GM12878 (cell line): Measurements from ENCODE around the gene TSPEAR. TPM values are rescaled to one million over a fixed set of nuclear protein-coding genes. Genes with fewer than 3 reads are reported as not detected.

Source experiments
- ATAC-seq: fragments of 200-7000 bp; cut with Tn5 transposase; 3 replicates; pipeline ENCODE4 v1.9.1; 2020; ENCODE audit warnings: mild to moderate bottlenecking, moderate library complexity
- BruUV-seq: library from RNA; stranded (reverse); fragments of 400-500 nt; replicated peaks from 2 replicates; lab custom pipeline; 2021; lab: Mats Ljungman, UMichigan
- CTCF ChIA-PET: fragments of 300-600 bp; sonication (Branson Sonifier 250); formaldehyde crosslinking; extraction: SDS; loops from one replicate; lab custom pipeline; 2021; ENCODE audit warnings: inconsistent platforms; lab: Yijun Ruan, JAX
- POLR2A ChIA-PET: fragments of 350-600 bp; formaldehyde crosslinking; extraction: SDS; loops from one replicate; lab custom pipeline; 2021; ENCODE audit warnings: inconsistent platforms; lab: Charles Lee
- RAD21 ChIA-PET: fragments of 300-600 bp; sonication (Branson Sonifier 250); formaldehyde crosslinking; loops from one replicate; lab custom pipeline; 2023; ENCODE audit warnings: antibody characterized with exemption; ENCODE audit not compliant: unreplicated experiment; lab: Charles Lee
- SMC1A ChIA-PET: fragments of 300-600 bp; sonication (Branson Sonifier 250); formaldehyde crosslinking; loops from one replicate; lab custom pipeline; 2023; ENCODE audit not compliant: unreplicated experiment, uncharacterized antibody; lab: Charles Lee
- DNase-seq: peaks from one replicate; pipeline ENCODE4 v3.0.0-alpha.2; 2011; ENCODE audit warnings: low read depth, low spot score
- FAIRE-seq: peaks from 3 replicates; lab custom pipeline; 2011; peaks lifted over from hg19 to GRCh38; lab: Jason Lieb, UNC
- H2AFZ ChIP-seq: 2 replicates; pipeline ENCODE4 v1.6.0; 2011; ENCODE audit warnings: low read depth, low read length, control low read depth; ENCODE audit not compliant: control insufficient read depth
- H3K27ac ChIP-seq: 2 replicates; pipeline ENCODE4 v1.5.1; 2011; ENCODE audit warnings: control low read depth; ENCODE audit not compliant: control insufficient read depth, insufficient read depth
- H3K27me3 ChIP-seq, 2 experiments: replicated peaks in 1 of 2; 2 replicates each; pipeline versions ENCODE4 v1.6.0 to v1.6.1; 2011; ENCODE audit warnings: low read length in 1 of 2; ENCODE audit not compliant: control insufficient read depth in 2 of 2, insufficient read depth in 2 of 2
- H3K36me3 ChIP-seq, 2 experiments: 2 replicates each; pipeline ENCODE4 v1.5.1; 2011; ENCODE audit warnings: low read length in 1 of 2; ENCODE audit not compliant: control insufficient read depth in 2 of 2, insufficient read depth in 2 of 2
- H3K4me1 ChIP-seq: 2 replicates; pipeline ENCODE4 v1.6.1; 2011; ENCODE audit warnings: mild to moderate bottlenecking, low read length, moderate library complexity, mixed read lengths; ENCODE audit not compliant: control insufficient read depth, insufficient read depth
- H3K4me2 ChIP-seq: 2 replicates; pipeline ENCODE4 v1.6.0; 2011; ENCODE audit warnings: control low read depth; ENCODE audit not compliant: control insufficient read depth, insufficient read depth
- H3K4me3 ChIP-seq: fragments of 200-600 bp; sonication (generic); 2 replicates; pipeline ENCODE4 v1.5.1; 2016
- H3K79me2 ChIP-seq: 2 replicates; pipeline ENCODE4 v1.6.0; 2011; ENCODE audit warnings: low read length; ENCODE audit not compliant: control insufficient read depth, insufficient read depth
- H3K9ac ChIP-seq: 2 replicates; pipeline ENCODE4 v1.8.0; 2011; ENCODE audit warnings: low read length, control low read depth, mixed read lengths; ENCODE audit not compliant: control insufficient read depth, insufficient read depth
- H3K9me3 ChIP-seq: replicated peaks from 3 replicates; pipeline ENCODE4 v1.5.1; 2011; ENCODE audit warnings: mild to moderate bottlenecking, low read length; ENCODE audit not compliant: control insufficient read depth, insufficient read depth
- H4K20me1 ChIP-seq: 2 replicates; pipeline ENCODE4 v1.6.0; 2011; ENCODE audit not compliant: control insufficient read depth, insufficient read depth
- CBX5 ChIP-seq: sonication (generic); IDR thresholded peaks from 2 replicates; pipeline ENCODE4 v1.6.1; 2016; ENCODE audit warnings: low read depth, moderate library complexity, mild to moderate bottlenecking, inconsistent platforms
- EGR1 ChIP-seq, 2 experiments: IDR thresholded peaks; 1 replicate in 1 of 2; 2 replicates in 1 of 2; pipeline ENCODE4 v1.6.1; 2011 to 2012; ENCODE audit warnings: low read depth in 2 of 2, low read length in 2 of 2, borderline replicate concordance in 1 of 2, mild to moderate bottlenecking in 1 of 2, moderate library complexity in 1 of 2
- FOXK2 ChIP-seq: fragments of 450-650 bp; IDR thresholded peaks from 2 replicates; pipeline ENCODE4 v1.6.1; 2017; ENCODE audit warnings: mild to moderate bottlenecking, moderate library complexity
- MXI1 ChIP-seq: fragments of 150-350 bp; IDR thresholded peaks from 2 replicates; pipeline ENCODE4 v1.6.1; 2011; ENCODE audit warnings: low read depth, mild to moderate bottlenecking, inconsistent platforms, low read length, improper control_type of control experiment
- RBBP5 ChIP-seq: fragments of 200-600 bp; sonication (generic); conservative IDR thresholded peaks from 2 replicates; pipeline ENCODE4 v1.6.1; 2016
- STAT3 ChIP-seq: IDR thresholded peaks from 2 replicates; pipeline ENCODE4 v1.6.1; 2011; ENCODE audit warnings: low read depth, low read length, improper control_type of control experiment
- ZNF217 ChIP-seq: fragments of 450-650 bp; IDR thresholded peaks from 2 replicates; pipeline ENCODE4 v1.6.1; 2017; ENCODE audit warnings: antibody characterized with exemption, mild to moderate bottlenecking
- WGBS: methylation state at CpG from one replicate; pipeline ENCODE4 v1.1.6; 2016; ENCODE audit warnings: low lambda C conversion rate; ENCODE audit not compliant: insufficient replicate concordance, insufficient coverage; ENCODE audit errors: missing lambda C conversion rate; 5-methylcytosine and 5-hydroxymethylcytosine counted together
- in situ Hi-C: fragments of 300-500 bp; cut with MboI; formaldehyde crosslinking; loops from 9 replicates; pipeline ENCODE4 v1.14.3; 2018; ENCODE audit warnings: mixed read lengths
- intact Hi-C: fragments of 100-400 bp; cut with micrococcal nuclease; formaldehyde crosslinking; loops from one replicate; pipeline ENCODE4 v1.14.2; 2022; ENCODE audit not compliant: unreplicated experiment
- polyA plus RNA-seq, 11 experiments: library from polyadenylated mRNA; depleted of rRNA in 4 of 11; unstranded in 6 of 11; stranded (reverse) in 5 of 11; fragments of >200 nt; fragmentation: Nextera tagmentation in 4 of 11; fragmentation: Illumina TruSeq in 1 of 11; extraction: Ambion mirVana in 4 of 11; extraction: Trizol in 1 of 11; gene quantifications; 1 replicate in 1 of 11; 2 replicates in 10 of 11; pipeline versions ENCODE4 v1.2.1 to v1.2.3, GENCODE V29; 2011 to 2016; ENCODE audit warnings: inconsistent platforms in 2 of 11, missing spikeins in 2 of 11, low read depth in 1 of 11
- total RNA-seq, 4 experiments: library from RNA; depleted of rRNA in 3 of 4; stranded (reverse); fragments of >200 nt in 3 of 4; fragmentation: Illumina TruSeq in 1 of 4; extraction: Trizol in 1 of 4; gene quantifications; 2 replicates each; pipeline versions ENCODE4 v1.2.1 to v1.2.3, GENCODE V29; 2013 to 2021
- TF ChIP-seq, protein P1 (sequence below): fragments of 450-650 bp; IDR thresholded peaks from 2 replicates; pipeline ENCODE4 v1.6.1; 2017; ENCODE audit warnings: mild to moderate bottlenecking

The TSPEAR gene
- total and polyA plus RNA-seq, 10 of the 15 experiments (the other 5 are each of a cell fraction or from before 2014, with no cell fraction given), result not detected

GRCh38 chr21:44724926-44725325 is 13.6 kb upstream of the TSPEAR start:
- intact Hi-C loops, result no loop called here
- ChIA-PET SMC1A (no interaction called here), RAD21 (no interaction called here), CTCF (no interaction called here), POLR2A (no interaction called here)
- Histone ChIP-seq H3K36me3 (no peaks in the 10 kb centered on the region), H3K9me3 (no peaks in the 10 kb centered on the region), H3K9ac (no peak overlapping the region), H3K79me2 (no peaks in the 10 kb centered on the region), H3K4me1 (no peaks in the 10 kb centered on the region), H3K4me2 (no peak overlapping the region), H3K27ac (no peak overlapping the region), H3K4me3 (no peak overlapping the region), H3K27me3 (peaks cover 2 to 6% of the 10 kb centered on the region in 2 experiments; a peak in 2 of 4 replicates), H2AFZ (no peak overlapping the region), H4K20me1 (no peaks in the 10 kb centered on the region)
- in situ Hi-C loops, result no loop called here
- no peak for ATAC-seq
- 64% methylated on average over 14 of the region's 14 CpGs for WGBS
- FAIRE-seq, result no peak
- no TSS peak for BruUV-seq
- no peak for DNase-seq
- TF ChIP-seq ZNF217, result no peak
- TF ChIP-seq RBBP5, result no peak
- no peak for TF ChIP-seq CBX5
- TF ChIP-seq FOXK2, result no peak
- TF ChIP-seq, protein P1, sequence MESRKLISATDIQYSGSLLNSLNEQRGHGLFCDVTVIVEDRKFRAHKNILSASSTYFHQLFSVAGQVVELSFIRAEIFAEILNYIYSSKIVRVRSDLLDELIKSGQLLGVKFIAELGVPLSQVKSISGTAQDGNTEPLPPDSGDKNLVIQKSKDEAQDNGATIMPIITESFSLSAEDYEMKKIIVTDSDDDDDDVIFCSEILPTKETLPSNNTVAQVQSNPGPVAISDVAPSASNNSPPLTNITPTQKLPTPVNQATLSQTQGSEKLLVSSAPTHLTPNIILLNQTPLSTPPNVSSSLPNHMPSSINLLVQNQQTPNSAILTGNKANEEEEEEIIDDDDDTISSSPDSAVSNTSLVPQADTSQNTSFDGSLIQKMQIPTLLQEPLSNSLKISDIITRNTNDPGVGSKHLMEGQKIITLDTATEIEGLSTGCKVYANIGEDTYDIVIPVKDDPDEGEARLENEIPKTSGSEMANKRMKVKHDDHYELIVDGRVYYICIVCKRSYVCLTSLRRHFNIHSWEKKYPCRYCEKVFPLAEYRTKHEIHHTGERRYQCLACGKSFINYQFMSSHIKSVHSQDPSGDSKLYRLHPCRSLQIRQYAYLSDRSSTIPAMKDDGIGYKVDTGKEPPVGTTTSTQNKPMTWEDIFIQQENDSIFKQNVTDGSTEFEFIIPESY, result no peak
- TF ChIP-seq EGR1 (IDR thresholded peaks at IDR 0.05; ENCODE audit: borderline replicate concordance in 1 of 2, low read depth in 2 of 2, low read length in 2 of 2), result no peak
- TF ChIP-seq MXI1, result no peak
- TF ChIP-seq STAT3, result no peak
